ENCODE measurements around the gene ARHGEF5.
"Not testable (repeated sequence)": the region's sequence is repeated elsewhere in the genome, so short reads cannot be mapped to it uniquely, and the experiment has no call there.

Gene ARHGEF5

GRCh38 chr7:144416341-144416740 is 61.1 kb downstream of the ARHGEF5 start:
- Histone ChIP-seq H3K4me3 (no peak overlapping the region), H3K36me3 (ENCODE audit: insufficient read depth, low read length) (no peaks in the 10 kb centered on the region), H3K9ac (ENCODE audit: insufficient read length) (no peak overlapping the region), H3K9me3 (ENCODE audit: low read depth, low read length) (no peaks in the 10 kb centered on the region), H3K27ac (no peak overlapping the region)
- no peak for DNase-seq (ENCODE audit: low read depth, low spot score)
- TF ChIP-seq POLR2AphosphoS5 (IDR thresholded peaks at IDR 0.05; ENCODE audit: borderline replicate concordance, low read depth, low read length) (no peak), EZH2 (IDR thresholded peaks at IDR 0.05) (no peak), FOXP2 (optimal IDR thresholded peaks at IDR 0.05; ENCODE audit: control extremely low read depth, extremely low read length, insufficient read depth) (no peak)

GRCh38 chr7:144418931-144419330 is 63.7 kb downstream of the ARHGEF5 start:
- not testable (repeated sequence) for H3K9me3 ChIP-seq (ENCODE audit: low read depth, low read length); H3K27ac ChIP-seq; H3K36me3 ChIP-seq (ENCODE audit: insufficient read depth, low read length); DNase-seq (ENCODE audit: low read depth, low spot score); H3K4me3 ChIP-seq; H3K9ac ChIP-seq (ENCODE audit: insufficient read length)

- not testable (repeated sequence) for H3K9ac ChIP-seq (ENCODE audit: insufficient read length); H3K9me3 ChIP-seq (ENCODE audit: low read depth, low read length); H3K36me3 ChIP-seq (ENCODE audit: insufficient read depth, low read length); H3K27ac ChIP-seq; DNase-seq (ENCODE audit: low read depth, low spot score); H3K4me3 ChIP-seq
Measured at GRCh38 chr7:144427539-144427938, 72.3 kb downstream of the ARHGEF5 start.

- no peak overlapping the region for H3K9ac ChIP-seq (ENCODE audit: insufficient read length)
- no peaks in the 10 kb centered on the region for H3K9me3 ChIP-seq (ENCODE audit: low read depth, low read length)
- no peak overlapping the region for H3K27ac ChIP-seq
- H3K36me3 ChIP-seq (ENCODE audit: insufficient read depth, low read length): no peaks in the 10 kb centered on the region
- H3K4me3 ChIP-seq: no peak overlapping the region
- DNase-seq (ENCODE audit: low read depth, low spot score): no peak
- TF ChIP-seq POLR2AphosphoS5 (IDR thresholded peaks at IDR 0.05; ENCODE audit: borderline replicate concordance, low read depth, low read length) (no peak), FOXP2 (optimal IDR thresholded peaks at IDR 0.05; ENCODE audit: control extremely low read depth, extremely low read length, insufficient read depth) (no peak), EZH2 (IDR thresholded peaks at IDR 0.05) (no peak)
Measured at GRCh38 chr7:144428431-144428830, 73.2 kb downstream of the ARHGEF5 start.
